OCI-LY1 (cell line): ENCODE results near the gene DHDDS.

Experiments used
- H2AFZ ChIP-seq: fragments of 200-600 bp; sonication (generic), shearing (Covaris generic); 2 replicates; pipeline ENCODE4 v1.6.0; 2014; ENCODE audit warnings: antibody characterized with exemption, mild to moderate bottlenecking, low read length
- H3F3A ChIP-seq: fragments of 200-600 bp; sonication (generic), shearing (Covaris generic); 2 replicates; pipeline ENCODE4 v1.6.0; 2014; ENCODE audit warnings: mild to moderate bottlenecking, antibody characterized with exemption, low read length, moderate library complexity; ENCODE audit not compliant: insufficient read depth
- H3K27ac ChIP-seq: fragments of 200-600 bp; sonication (generic); 2 replicates; pipeline ENCODE4 v1.5.1; 2014; ENCODE audit warnings: low read length, mixed run types, mild to moderate bottlenecking, low read depth; ENCODE audit not compliant: poor library complexity, severe bottlenecking
- H3K27me3 ChIP-seq: fragments of 200-600 bp; sonication (generic); 2 replicates; pipeline ENCODE4 v1.6.0; 2014; ENCODE audit warnings: antibody characterized with exemption, mild to moderate bottlenecking, low read length, moderate library complexity; ENCODE audit not compliant: insufficient read depth
- H3K36me3 ChIP-seq: fragments of 200-600 bp; sonication (generic); 2 replicates; pipeline ENCODE4 v1.6.1; 2014; ENCODE audit warnings: mild to moderate bottlenecking, antibody characterized with exemption, low read length, moderate library complexity, mixed read lengths; ENCODE audit not compliant: insufficient read depth
- H3K4me1 ChIP-seq: fragments of 200-600 bp; sonication (generic); 2 replicates; pipeline ENCODE4 v1.5.1; 2014; ENCODE audit warnings: mild to moderate bottlenecking, low read length, moderate library complexity; ENCODE audit not compliant: insufficient read depth, severe bottlenecking
- H3K4me2 ChIP-seq: fragments of 200-600 bp; sonication (generic), shearing (Covaris generic); 2 replicates; pipeline ENCODE4 v1.6.1; 2014; ENCODE audit warnings: low read length
- H3K4me3 ChIP-seq: fragments of 200-600 bp; sonication (generic); 2 replicates; pipeline ENCODE4 v1.5.1; 2014; ENCODE audit warnings: low read length, low read depth, mild to moderate bottlenecking, mixed read lengths; ENCODE audit not compliant: poor library complexity, severe bottlenecking
- H3K79me2 ChIP-seq: fragments of 200-600 bp; shearing (Covaris generic); 2 replicates; pipeline ENCODE4 v1.6.1; 2016; ENCODE audit warnings: mixed run types, low read length, mixed read lengths; ENCODE audit not compliant: insufficient read depth
- H3K9ac ChIP-seq: fragments of 200-600 bp; sonication (generic), shearing (Covaris generic); 2 replicates; pipeline ENCODE4 v1.6.1; 2014; ENCODE audit warnings: mild to moderate bottlenecking, low read length, mixed read lengths
- H3K9me2 ChIP-seq: fragments of 200-600 bp; sonication (generic), shearing (Covaris generic); 2 replicates; pipeline ENCODE4 v1.6.1; 2014; ENCODE audit warnings: low read depth, mild to moderate bottlenecking, low read length, mixed read lengths
- H3K9me3 ChIP-seq: fragments of 200-600 bp; shearing (Covaris generic); 2 replicates; pipeline ENCODE4 v1.6.1; 2014; ENCODE audit warnings: low read length, mixed read lengths
- H4K20me1 ChIP-seq: fragments of 200-600 bp; sonication (generic), shearing (Covaris generic); 2 replicates; pipeline ENCODE4 v1.6.0; 2016; ENCODE audit warnings: mild to moderate bottlenecking, low read length; ENCODE audit not compliant: insufficient read depth
- EZH2 ChIP-seq: fragments of 200-600 bp; sonication (generic), shearing (Covaris generic); IDR thresholded peaks from 2 replicates; pipeline ENCODE4 v1.8.0; 2017; ENCODE audit warnings: borderline replicate concordance, mixed run types, mild to moderate bottlenecking, antibody characterized with exemption, low read length, moderate library complexity, mixed read lengths
- TF ChIP-seq, protein P1 (sequence below): fragments of 200-600 bp; sonication (generic), shearing (Covaris generic); IDR thresholded peaks from 2 replicates; pipeline ENCODE4 v1.5.1; 2017; ENCODE audit warnings: mild to moderate bottlenecking, antibody characterized with exemption, low read length, moderate library complexity, mixed read lengths

The DHDDS gene

DNA sequence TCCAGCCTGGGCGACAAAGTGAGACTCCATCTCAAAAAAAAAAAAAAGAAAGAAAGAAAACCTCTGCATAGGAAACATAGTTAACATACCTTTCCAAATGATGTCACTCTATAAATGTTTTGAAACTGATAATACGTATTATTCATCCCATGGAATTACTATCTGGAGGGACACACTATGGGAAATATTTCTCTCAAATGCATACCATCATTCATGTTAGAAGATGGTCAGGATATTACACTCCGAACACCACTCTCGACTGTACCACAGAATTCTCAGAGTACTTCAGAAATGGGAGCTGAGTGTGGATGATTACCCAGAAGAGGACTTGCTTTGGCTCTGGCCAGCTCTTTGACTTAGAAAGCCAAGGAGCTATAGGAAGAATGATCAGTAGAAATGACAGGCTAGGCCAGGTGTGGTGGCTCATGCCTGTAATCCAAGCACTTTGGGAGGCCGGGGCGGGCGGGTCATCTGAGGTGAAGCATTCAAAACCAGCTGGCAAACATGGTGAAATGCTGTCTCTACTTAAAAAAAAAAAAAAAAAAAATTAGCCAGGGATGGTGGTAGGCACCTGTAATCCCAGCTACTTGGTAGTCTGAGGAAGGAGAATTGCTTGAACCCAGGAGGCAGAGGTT, 26.7 kb upstream of the DHDDS start:
- Histone ChIP-seq H4K20me1 (no peaks in the 10 kb centered on the region), H3F3A (no peaks in the 10 kb centered on the region), H3K79me2 (no peaks in the 10 kb centered on the region), H3K9ac (no peak overlapping the region), H3K4me1 (no peaks in the 10 kb centered on the region), H3K27ac (no peak overlapping the region), H3K9me2 (no peaks in the 10 kb centered on the region), H3K36me3 (no peaks in the 10 kb centered on the region), H2AFZ (no peak overlapping the region), H3K27me3 (no peaks in the 10 kb centered on the region), H3K9me3 (no peaks in the 10 kb centered on the region), H3K4me2 (no peak overlapping the region), H3K4me3 (no peak overlapping the region)
- TF ChIP-seq, protein P1, sequence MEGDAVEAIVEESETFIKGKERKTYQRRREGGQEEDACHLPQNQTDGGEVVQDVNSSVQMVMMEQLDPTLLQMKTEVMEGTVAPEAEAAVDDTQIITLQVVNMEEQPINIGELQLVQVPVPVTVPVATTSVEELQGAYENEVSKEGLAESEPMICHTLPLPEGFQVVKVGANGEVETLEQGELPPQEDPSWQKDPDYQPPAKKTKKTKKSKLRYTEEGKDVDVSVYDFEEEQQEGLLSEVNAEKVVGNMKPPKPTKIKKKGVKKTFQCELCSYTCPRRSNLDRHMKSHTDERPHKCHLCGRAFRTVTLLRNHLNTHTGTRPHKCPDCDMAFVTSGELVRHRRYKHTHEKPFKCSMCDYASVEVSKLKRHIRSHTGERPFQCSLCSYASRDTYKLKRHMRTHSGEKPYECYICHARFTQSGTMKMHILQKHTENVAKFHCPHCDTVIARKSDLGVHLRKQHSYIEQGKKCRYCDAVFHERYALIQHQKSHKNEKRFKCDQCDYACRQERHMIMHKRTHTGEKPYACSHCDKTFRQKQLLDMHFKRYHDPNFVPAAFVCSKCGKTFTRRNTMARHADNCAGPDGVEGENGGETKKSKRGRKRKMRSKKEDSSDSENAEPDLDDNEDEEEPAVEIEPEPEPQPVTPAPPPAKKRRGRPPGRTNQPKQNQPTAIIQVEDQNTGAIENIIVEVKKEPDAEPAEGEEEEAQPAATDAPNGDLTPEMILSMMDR = no peak
- no peak for TF ChIP-seq EZH2

DNA sequence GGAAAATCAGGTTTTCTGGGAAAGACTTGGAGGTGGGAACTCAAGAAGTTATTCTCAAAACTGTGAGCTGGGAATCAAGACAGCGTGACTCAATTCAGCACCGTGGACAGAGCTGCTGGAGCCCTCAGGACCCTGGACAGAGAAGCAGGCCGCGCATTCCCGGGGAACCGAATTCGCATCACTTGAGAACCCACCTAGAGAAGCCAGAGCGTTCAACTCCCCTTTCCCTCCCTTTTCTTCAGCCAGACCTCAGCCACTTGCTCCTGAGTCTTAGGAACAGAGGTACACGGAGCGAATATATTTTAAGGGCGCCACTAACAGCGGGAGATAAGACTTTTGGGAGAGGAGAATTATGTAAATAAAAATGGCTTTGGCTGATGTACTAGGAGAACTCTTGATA, 23.5 kb upstream of the DHDDS start:
- no peak for TF ChIP-seq EZH2
- TF ChIP-seq, protein P1 = no peak
- Histone ChIP-seq H3K9me2 (no peaks in the 10 kb centered on the region), H2AFZ (no peak overlapping the region), H3K27me3 (no peaks in the 10 kb centered on the region), H3K9me3 (no peaks in the 10 kb centered on the region), H4K20me1 (no peaks in the 10 kb centered on the region), H3K36me3 (no peaks in the 10 kb centered on the region), H3K79me2 (no peaks in the 10 kb centered on the region), H3K9ac (no peak overlapping the region), H3K4me1 (no peaks in the 10 kb centered on the region), H3K4me2 (no peak overlapping the region), H3K27ac (no peak overlapping the region), H3K4me3 (no peak overlapping the region), H3F3A (no peaks in the 10 kb centered on the region)

DNA sequence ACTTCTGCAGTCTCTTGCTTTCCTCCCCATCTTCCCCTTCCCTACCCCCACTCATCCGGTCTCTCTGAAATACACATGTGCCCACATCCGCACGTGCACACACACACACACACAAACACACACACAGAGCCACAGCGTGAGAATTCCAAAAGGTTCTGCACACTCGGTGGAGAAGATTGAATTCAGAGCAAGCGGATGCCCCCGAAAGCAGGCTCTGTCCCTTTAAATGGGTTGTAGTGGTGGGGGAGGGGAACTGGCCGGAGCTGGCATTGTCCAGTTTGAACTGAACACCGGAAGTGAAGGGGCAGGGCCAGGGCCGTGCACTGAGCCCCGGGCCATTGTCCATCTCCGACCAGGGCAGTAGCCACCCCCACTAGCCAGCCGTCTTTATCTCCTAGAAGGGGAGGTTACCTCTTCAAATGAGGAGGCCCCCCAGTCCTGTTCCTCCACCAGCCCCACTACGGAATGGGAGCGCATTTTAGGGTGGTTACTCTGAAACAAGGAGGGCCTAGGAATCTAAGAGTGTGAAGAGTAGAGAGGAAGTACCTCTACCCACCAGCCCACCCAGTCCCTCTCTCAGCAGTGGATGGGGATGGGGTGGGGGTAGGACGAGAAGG, 22.8 kb upstream of the DHDDS start:
- no peak overlapping the region for H3K27ac ChIP-seq
- TF ChIP-seq EZH2 = no peak
- TF ChIP-seq, protein P1 = no peak
- H3K4me3 ChIP-seq = no peak overlapping the region
- no peak overlapping the region for H2AFZ ChIP-seq
- no peaks in the 10 kb centered on the region for H3K79me2 ChIP-seq
- H3K9me2 ChIP-seq = no peaks in the 10 kb centered on the region
- no peak overlapping the region for H3K9ac ChIP-seq
- H3K27me3 ChIP-seq = no peaks in the 10 kb centered on the region
- no peak overlapping the region for H3K4me2 ChIP-seq
- H3F3A ChIP-seq = no peaks in the 10 kb centered on the region
- H3K9me3 ChIP-seq = no peaks in the 10 kb centered on the region
- H4K20me1 ChIP-seq = no peaks in the 10 kb centered on the region
- H3K36me3 ChIP-seq = no peaks in the 10 kb centered on the region
- no peaks in the 10 kb centered on the region for H3K4me1 ChIP-seq
